Progenitor cell of endocrine pancreas (in vitro differentiated cells): Measurements from ENCODE around the gene LRRK2. TPM values are rescaled to one million over a fixed set of nuclear protein-coding genes. Genes with fewer than 3 reads are reported as not detected.

Source experiments
- DNase-seq: peaks from one replicate; pipeline ENCODE4 v3.0.0; 2021; ENCODE audit warnings: low spot score; ENCODE audit not compliant: unreplicated experiment
- H3K27ac Mint-ChIP-seq: 2 replicates; pipeline ENCODE4 v1.8.0; 2021; ENCODE audit warnings: mild to moderate bottlenecking, moderate library complexity, mixed read lengths
- H3K27me3 Mint-ChIP-seq: 2 replicates; pipeline ENCODE4 v1.8.0; 2021; ENCODE audit warnings: mixed read lengths
- H3K36me3 Mint-ChIP-seq: 2 replicates; pipeline ENCODE4 v1.8.0; 2022; ENCODE audit warnings: mixed read lengths; ENCODE audit not compliant: insufficient read depth
- H3K4me1 Mint-ChIP-seq: 2 replicates; pipeline ENCODE4 v1.8.0; 2021; ENCODE audit warnings: low read depth, mixed read lengths
- H3K4me3 Mint-ChIP-seq: 2 replicates; pipeline ENCODE4 v1.8.0; 2021; ENCODE audit warnings: low read depth, mild to moderate bottlenecking, moderate library complexity, mixed read lengths
- H3K9me3 Mint-ChIP-seq: 2 replicates; pipeline ENCODE4 v1.8.0; 2021; ENCODE audit warnings: low read depth, mixed read lengths
- total RNA-seq: library from RNA; stranded (reverse); gene quantifications from 2 replicates; pipeline ENCODE4 v1.2.1, GENCODE V29; 2021
- TF ChIP-seq, protein P1 (sequence below): fragments of 200-600 bp; sonication (generic); IDR thresholded peaks from one replicate; pipeline ENCODE4 v1.5.0; 2021; ENCODE audit warnings: antibody characterized with exemption, mild to moderate bottlenecking; ENCODE audit not compliant: unreplicated experiment

Gene LRRK2
- total RNA-seq, 1 donor from 2014 or later = 0.72 TPM

DNA sequence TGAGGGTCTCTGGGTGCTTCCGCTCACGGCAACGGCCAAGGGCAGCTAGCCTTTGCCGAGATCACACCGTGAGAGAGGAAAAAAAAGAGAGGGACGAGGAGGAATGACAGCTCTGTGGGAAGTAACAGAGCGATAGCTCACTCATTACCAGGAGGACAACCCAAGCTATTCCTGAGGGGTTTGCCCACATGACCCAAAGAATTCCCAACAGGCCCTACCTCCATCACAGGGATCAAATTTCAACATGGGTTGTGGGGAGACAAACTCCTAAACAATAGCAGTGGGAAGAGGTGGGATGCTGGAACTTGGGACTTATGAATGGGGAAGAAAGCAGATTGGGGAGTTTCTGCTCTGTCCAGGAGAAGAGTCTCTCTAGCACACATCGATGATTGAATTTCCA is 180.6 kb downstream of the LRRK2 start:
- Mint-ChIP-seq H3K27me3 (no peaks in the 10 kb centered on the region), H3K27ac (no peak overlapping the region), H3K9me3 (no peaks in the 10 kb centered on the region), H3K4me1 (no peaks in the 10 kb centered on the region), H3K36me3 (no peaks in the 10 kb centered on the region), H3K4me3 (no peak overlapping the region)
- TF ChIP-seq, protein P1, sequence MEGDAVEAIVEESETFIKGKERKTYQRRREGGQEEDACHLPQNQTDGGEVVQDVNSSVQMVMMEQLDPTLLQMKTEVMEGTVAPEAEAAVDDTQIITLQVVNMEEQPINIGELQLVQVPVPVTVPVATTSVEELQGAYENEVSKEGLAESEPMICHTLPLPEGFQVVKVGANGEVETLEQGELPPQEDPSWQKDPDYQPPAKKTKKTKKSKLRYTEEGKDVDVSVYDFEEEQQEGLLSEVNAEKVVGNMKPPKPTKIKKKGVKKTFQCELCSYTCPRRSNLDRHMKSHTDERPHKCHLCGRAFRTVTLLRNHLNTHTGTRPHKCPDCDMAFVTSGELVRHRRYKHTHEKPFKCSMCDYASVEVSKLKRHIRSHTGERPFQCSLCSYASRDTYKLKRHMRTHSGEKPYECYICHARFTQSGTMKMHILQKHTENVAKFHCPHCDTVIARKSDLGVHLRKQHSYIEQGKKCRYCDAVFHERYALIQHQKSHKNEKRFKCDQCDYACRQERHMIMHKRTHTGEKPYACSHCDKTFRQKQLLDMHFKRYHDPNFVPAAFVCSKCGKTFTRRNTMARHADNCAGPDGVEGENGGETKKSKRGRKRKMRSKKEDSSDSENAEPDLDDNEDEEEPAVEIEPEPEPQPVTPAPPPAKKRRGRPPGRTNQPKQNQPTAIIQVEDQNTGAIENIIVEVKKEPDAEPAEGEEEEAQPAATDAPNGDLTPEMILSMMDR = no peak
- DNase-seq = no peak

Other genes starting within 250 kb of the LRRK2 start
- gene SLC2A13, start 118.9 kb upstream of the LRRK2 start, total RNA-seq = 7.4 and 8.4 TPM in 2 replicates